HG02870 (cell line): ENCODE data around the gene CST3.
A peak's percentile ranks its signal among the peaks of the same experiment; 100 is the strongest.
"Not testable (repeated sequence)": the region's sequence is repeated elsewhere in the genome, so short reads cannot be mapped to it uniquely, and the experiment has no call there.

Experiments
- ATAC-seq: cut with Tn5 transposase; IDR thresholded peaks from one replicate; pipeline ENCODE4 v1.9.1; 2021; ENCODE audit warnings: mild to moderate bottlenecking, moderate library complexity; ENCODE audit not compliant: unreplicated experiment

CST3 gene

DNA sequence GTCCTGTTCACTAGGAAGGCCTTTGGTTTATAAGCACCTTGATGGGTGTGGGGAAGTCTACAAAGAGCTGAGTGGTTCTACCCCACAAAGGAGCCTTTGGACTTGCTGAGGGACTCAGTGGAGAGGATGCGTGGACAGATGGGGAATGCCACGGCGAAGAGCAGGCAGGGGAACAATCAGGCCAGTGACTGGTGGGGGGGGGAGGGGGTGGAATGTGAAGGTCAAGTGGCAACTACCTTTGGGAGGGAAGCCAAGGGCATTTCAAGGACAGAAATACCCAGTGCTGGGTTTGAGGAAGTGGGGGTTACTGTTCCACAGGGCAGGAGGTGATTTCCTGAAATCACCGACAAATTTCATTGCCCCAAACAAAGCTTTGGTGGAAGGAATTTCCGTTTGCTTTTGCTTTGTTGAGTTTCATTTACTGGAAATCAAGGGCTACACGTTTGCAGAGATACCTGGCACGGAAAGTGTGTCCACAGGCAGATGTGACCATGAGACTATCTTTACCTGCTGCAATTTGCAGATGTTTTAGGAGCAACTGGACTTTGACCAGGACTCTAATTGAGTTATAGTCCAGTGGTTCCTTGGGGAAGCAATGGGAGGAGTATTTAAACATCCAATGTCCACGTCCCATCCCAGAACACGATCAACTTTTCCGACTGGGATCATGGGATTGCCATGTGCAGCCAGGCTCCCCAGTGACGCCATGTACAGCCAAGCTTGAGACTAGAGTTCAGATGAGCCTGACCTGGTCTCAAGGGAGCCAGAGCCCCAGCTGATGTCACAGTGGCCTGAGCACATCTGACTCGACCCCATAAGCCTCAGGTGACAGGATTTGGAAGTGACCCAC is 8.0 kb downstream of the CST3 start:
- no peak for ATAC-seq

DNA sequence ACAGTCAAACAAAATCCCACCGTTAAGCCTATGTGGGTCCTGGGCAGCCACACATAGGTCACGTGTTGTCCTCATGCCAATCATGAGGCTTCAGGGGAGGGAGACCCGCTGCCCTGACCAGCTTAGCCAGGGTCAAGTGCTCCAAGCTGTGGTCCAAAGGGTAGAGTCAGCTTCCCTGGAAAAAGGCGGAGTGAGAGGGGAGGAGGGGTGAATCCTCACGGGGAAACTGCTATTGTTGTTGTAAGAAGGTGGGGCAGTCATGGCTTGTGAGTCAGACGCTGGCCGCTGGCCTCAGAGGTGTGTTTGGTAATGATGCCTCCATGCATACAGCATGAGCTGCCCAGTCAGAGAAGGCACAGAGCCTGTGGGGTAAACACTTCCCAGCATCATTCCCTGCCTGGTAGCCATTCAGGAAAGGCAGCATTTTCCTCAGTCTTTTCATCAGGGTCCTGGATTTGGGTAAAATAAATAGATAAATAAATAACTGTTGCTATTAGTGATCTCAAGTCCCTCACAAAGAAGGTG is 8.7 kb downstream of the CST3 start:
- ATAC-seq: no peak

GRCh38 chr20:23628402-23629016 is 9.2 kb downstream of the CST3 start:
- ATAC-seq: no peak

DNA sequence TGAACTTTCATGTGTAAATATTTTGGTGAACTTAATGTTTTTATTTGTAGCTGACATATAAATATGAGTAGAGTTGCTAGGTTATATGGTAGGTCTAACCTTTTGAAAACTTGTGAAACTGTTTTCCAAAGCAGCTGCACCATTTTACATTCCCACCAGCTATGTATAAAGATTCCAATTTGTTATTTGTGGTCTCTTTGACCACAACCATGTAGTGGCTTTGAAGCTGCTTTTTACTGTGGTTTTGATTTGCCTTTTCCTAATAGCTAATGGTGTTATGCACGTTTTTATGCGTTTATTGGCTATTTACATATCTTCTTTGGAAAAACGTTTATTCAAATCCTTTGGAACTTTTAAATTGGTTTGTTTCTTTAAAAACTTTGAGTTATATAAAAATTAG is 10.3 kb downstream of the CST3 start:
- no peak for ATAC-seq

DNA sequence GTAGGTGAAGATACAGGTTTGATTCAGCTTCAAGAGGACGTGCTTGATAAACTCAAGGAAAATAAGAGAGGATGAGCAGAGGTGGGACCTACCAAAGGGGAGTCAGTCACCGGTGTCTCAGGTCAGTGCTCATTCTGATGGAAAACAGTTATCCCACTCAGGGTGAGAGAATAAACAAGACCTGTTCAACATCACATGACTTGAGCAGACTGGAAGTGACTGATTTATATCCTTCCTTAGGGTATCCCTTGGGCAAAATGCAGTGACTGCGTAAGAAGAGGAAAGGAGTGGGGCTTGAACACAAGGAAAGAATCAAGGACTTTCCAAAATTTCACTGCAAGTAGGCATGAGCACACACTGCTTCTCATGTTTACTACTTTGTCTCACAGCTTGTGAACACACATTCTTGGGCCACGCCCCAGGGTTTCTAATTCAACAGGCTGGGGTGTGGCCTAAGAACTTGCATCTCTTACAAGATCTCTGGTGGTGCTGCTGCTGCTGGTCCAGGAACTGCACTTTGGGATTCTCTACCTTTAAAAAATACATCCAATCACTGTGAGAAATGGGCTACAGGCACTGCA is 11.6 kb downstream of the CST3 start:
- no peak for ATAC-seq

DNA sequence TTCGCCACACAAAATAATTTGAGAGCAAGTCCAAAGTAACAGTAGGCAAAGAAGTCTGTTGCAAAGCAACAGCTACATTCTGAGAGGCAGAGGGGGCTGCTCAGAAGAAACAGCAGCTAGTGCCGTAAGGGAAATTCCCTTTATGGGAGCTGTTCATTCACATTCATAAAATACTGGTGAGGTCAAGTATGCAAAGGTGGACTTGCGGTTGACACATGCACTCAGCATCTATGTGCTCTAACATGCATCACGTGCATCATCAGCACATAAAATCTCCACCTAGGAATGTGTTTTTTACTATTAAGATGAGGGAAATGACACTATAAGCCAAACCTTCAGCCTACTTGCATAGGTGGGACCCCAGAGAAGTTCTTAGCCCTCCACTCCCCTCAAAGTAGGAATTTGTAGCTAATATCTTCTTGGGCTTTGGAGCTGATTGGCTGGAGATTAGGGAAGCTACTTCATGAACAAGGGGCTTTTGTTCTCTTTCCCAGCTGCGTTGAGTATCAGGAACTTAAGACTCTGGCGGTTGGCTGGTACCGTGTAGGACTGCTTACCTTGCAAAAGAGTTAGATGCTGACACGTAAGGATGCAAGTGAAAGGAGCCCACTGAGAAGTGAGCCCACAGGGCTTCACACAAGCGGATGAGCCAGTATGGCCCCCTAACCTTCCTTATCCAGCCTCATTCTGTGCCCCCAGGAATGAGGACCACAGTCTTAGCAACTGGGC is 12.4 kb downstream of the CST3 start:
- peak; percentile 89 for ATAC-seq

DNA sequence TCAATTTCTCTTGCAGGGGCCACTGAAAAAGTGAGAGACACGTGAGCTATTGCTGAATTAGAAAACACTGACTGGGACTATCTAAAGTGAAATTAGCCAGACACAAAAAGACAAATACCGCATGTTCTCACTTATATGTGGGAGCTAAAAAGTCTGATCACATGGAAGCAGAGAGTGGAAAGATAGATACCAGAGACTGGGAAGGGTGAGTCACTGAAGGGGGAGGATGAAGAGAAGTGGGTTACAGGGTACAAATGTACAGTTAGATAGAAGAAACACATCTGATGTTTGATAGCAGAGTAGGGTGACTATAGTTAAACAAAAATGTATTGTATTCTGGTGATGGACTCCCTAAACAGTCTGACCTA is 13.4 kb downstream of the CST3 start:
- no peak for ATAC-seq

DNA sequence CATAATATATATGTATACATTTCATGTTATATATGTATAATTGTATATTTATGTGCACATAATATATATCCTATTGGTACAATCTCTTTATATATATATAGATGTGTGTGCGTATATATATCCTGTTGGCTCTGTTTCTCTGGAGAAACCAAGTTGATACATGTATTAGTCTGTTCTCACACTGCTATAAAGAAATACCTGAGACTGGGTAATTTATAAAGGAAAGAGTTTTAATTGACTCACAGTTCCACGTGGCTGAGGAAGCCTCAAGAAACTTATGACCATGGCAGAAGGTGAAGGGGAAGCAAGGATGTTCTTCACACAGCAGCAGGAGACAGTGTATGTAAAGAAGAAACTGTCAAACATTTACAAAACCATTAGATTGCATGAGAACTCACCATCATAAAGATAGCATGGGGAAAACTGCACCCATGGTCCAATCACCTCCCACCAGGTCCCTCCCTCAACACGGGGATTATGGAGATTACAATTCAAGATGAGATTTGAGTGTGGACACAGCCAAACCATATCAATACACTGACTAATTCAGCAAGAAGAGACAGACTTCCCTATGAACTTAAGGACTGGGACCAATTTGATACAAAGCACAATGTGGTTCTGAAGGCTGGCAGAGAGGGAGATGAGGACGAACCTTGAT is 14.0 kb downstream of the CST3 start:
- no peak for ATAC-seq

DNA sequence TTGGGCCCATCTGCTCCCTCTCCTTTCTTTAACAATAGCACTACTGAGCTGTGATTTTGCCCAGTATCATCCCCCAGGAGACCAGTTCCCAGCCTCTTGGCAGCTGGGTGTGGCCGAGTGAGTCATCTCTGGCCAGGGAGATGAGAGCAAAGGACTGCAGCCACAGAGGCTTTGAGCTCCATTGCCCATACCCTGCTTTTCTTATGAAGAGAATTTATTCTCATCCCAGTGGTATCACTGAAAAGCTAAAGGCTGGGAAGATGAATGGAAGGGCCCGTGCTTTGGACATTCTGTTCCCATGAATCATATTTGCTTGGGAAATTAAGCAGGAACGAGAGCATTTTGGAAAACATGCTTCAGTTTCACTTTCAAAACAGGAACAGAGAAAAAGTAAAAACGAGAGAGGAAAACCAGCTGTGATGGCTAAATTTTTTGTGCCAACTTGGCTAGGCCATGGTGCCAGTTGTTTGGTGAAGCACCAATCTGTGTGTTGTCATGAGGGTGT is 14.9 kb downstream of the CST3 start:
- ATAC-seq: peak; percentile 47

DNA sequence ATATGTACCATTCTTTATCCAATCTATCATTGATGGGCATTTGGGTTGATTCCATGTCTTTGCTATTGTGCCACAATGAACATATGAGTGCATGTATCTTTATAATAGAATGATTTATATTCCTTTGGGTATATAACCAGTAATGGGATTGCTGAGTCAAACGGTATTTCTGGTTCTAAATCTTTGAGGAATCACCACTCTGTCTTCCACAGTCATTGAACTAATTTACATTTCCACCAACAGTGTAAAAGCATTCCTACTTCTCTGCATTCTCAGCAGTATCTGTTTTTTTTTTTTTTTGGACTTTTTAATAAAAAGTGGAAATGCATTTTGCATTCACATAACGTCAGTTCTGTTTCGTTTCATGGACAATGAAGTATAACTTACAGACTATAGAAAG is 15.4 kb downstream of the CST3 start:
- not testable (repeated sequence) for ATAC-seq

DNA sequence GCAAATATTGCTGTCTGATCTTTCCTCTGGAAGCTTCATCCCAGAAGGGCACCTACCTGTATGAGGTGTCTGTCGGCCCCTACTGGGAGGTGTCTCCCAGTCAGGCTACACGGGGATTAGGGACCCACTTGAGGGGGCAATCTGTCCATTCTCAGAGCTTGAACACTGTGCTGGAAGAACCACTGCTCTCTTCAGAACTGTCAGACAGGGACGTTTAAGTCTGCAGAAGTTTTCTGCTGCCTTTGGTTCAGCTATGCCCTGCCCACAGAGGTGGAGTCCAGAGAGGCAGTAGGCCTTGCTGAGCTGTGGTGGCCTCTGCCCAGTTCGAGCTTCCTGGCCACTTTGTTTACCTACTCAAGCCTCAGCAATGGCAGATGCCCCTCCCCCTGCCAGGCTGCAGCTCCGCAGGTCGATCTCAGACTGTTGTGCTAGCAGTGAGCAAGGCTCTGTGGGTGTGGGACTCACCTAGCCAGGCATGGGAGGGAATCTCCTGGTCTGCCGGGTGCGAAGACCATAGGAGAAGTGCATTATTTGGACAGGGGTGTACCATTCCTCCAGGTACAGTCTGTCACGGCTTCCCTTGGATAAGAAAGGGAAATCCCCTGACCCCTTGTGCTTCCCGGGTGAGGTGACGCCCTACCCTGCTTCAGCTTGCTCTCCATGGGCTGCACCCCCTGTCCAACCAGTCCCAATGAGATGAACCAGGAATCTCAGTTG is 16.9 kb downstream of the CST3 start:
- not testable (repeated sequence) for ATAC-seq

DNA sequence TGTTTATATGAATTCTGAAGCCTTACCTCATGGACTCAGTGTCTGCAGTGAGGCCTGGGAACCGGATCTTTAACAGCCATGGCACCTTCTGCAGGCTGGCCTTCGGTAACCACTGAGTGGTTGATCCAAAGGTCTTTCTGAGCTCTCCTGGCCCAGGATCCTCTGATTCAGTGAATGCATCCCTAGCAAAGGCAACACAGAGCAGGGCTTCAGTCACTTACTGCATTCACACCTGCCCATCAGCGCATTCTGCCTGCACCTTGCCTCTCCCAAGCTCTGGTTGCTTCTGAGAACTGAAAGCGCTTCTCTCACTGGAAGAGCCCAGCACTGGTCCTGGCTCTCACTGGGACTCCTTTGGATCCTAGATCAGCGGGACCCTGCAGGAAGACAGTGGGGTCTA is 23.6 kb downstream of the CST3 start:
- no peak for ATAC-seq

DNA sequence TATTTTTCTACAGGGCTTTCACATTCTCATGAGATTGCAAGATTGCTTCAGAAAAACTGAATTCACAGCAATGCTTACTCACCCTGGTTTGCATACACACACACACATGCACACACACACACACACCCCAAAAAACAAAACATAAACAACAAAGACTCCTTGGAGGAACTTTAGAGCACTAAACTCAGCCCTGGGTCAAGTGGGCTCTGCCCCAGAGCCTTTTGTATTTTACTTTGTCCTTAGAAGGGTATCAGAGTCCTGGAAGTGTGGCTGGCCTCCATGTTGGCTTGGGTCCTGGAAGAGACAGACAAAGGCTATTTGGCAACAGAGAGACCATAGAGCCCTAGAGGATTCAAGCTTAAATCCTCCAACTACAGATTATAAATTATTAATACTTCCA is 24.1 kb downstream of the CST3 start:
- ATAC-seq: no peak

DNA sequence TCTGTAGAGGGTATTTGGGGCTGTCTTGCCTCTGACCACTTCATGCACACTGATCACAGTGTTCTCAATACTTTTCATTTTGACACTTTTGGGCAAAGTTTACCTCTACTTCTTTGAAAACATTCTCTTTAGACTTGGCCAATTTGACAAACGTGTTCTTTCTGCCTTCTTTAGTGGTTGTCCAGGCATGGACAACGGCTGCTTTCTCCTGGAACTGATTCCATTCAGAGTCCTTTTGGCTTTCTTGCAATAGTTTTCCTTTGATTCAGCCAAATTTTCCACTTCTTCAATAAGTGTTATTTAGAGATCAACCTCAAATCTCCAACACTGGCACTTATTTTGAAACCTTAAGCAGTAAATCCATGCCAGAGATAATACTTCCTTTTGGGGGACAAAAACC is 25.4 kb downstream of the CST3 start:
- no peak for ATAC-seq

DNA sequence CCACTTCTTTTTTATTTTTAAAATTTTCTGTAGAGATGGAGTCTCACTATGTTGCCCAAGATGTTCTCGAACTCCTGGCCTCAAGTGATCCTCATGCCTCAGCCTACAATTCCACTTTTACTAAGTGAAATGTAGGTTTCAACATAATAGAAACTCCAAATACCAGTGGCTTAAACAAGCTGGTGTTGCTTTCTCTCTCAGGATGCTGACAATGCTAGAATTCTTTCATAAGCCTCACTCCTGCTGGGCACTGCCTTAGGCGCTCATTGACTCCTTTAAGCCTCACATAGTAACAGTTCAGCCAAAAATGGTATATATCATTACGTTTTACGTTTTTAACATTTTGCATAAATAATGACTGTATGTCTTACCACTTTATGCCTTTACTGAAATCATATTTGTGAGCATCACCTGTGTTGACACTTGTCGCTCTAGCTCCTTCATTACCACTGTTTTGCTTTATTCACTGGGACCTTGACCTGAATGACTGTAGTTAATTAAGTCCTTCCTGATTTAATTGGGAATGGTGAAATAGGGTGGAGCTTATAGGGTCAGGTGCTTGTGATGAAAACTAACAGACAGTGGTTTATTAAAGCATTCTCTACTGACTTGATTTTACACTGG is 28.2 kb downstream of the CST3 start:
- ATAC-seq: no peak

- ATAC-seq: no peak
Measured at GRCh38 chr20:23608251-23608846, 29.4 kb downstream of the CST3 start.

DNA sequence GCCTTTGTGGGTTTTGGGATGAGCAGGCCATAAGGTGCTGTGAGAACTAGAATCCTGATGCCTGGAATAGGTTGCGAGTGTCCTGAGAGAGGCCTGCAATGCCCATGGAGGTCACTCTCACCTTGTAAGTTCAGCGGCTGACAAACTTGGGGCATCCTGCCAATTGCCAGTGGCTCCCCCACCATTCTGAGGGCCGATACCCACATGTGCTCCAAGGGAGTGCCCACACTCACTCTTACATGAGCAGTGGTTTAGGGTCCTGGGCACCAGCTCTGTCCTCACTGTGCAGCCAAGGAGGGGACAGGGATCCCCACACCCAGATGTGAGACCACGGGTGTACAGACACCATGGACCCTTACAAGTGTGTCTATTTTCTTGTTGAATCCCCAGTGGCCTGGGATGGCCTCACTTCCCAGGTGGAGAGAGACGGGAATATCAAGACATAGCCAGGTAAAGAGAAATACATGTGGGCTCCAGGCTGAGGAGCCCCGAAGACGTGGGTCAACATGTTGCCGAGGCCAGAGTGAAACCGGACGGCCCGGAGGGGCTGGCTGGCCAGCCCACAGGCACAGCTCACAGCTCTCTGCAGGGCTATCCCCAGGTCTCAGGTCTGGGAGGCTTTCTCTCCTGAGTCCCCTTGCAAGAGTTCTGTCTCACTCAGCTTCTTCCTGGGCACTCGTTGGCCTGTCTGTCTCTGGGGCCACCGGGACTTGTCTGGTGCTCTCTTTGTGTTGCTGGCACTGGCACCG is 30.1 kb downstream of the CST3 start:
- ATAC-seq: no peak

- ATAC-seq: peak; percentile 97
Measured at GRCh38 chr20:23606652-23607049, 31.1 kb downstream of the CST3 start.
